IgD-negative memory B cell (primary cell): ENCODE measurements around the gene FAM174C. TPM values are rescaled to one million over a fixed set of nuclear protein-coding genes. Genes with fewer than 3 reads are reported as not detected.
"Not testable (repeated sequence)": the region's sequence is repeated elsewhere in the genome, so short reads cannot be mapped to it uniquely, and the experiment has no call there.

Experiments used
- H3K27ac Mint-ChIP-seq, 3 donors: one replicate each; pipeline ENCODE4 v1.8.0; 2020 to 2022; ENCODE audit warnings: mild to moderate bottlenecking in 3 of 3, mixed read lengths in 3 of 3, moderate library complexity in 1 of 3
- H3K27me3 Mint-ChIP-seq: one replicate; pipeline ENCODE4 v1.8.0; 2021; ENCODE audit warnings: mixed read lengths
- H3K36me3 Mint-ChIP-seq: one replicate; pipeline ENCODE4 v1.8.0; 2020; ENCODE audit warnings: mild to moderate bottlenecking, mixed read lengths
- H3K4me1 Mint-ChIP-seq, 3 donors: one replicate each; pipeline ENCODE4 v1.8.0; 2020 to 2022; ENCODE audit warnings: mixed read lengths in 3 of 3, mild to moderate bottlenecking in 1 of 3
- H3K4me3 Mint-ChIP-seq, 4 donors: one replicate each; pipeline ENCODE4 v1.8.0; 2020 to 2022; ENCODE audit warnings: mild to moderate bottlenecking in 4 of 4, mixed read lengths in 4 of 4, moderate library complexity in 3 of 4
- H3K9me3 Mint-ChIP-seq, 3 donors: one replicate each; pipeline ENCODE4 v1.8.0; 2020 to 2021; ENCODE audit warnings: mixed read lengths in 3 of 3, mild to moderate bottlenecking in 1 of 3
- polyA plus RNA-seq: library from polyadenylated mRNA; unstranded; fragments of 300-500 nt; fragmentation: Illumina TruSeq; gene quantifications from one replicate; pipeline ENCODE4 v1.2.3, GENCODE V29; 2021

FAM174C gene
- polyA plus RNA-seq, 1 donor from 2014 or later = 115 TPM

GRCh38 chr19:1243768-1244692 lies 31.3 kb upstream of the FAM174C start:
- H3K27ac Mint-ChIP-seq = peak overlapping the region; percentile 83 to 100 (median 87)
- peaks cover 2% of the 10 kb centered on the region for H3K36me3 Mint-ChIP-seq
- peaks cover 10 to 19% (median 11%) of the 10 kb centered on the region in 3 donors for H3K4me1 Mint-ChIP-seq
- H3K4me3 Mint-ChIP-seq = peak overlapping the region; percentile 80 to 96 (median 90)
- H3K9me3 Mint-ChIP-seq = no peaks in the 10 kb centered on the region
- peaks cover 2% of the 10 kb centered on the region for H3K27me3 Mint-ChIP-seq

- Mint-ChIP-seq H3K4me1 (peaks cover 8 to 17% (median 14%) of the 10 kb centered on the region in 3 donors), H3K9me3 (no peaks in the 10 kb centered on the region), H3K27me3 (peaks cover 2% of the 10 kb centered on the region), H3K36me3 (peaks cover 2% of the 10 kb centered on the region), H3K4me3 (peak overlapping the region; percentile 80 to 96 (median 90)), H3K27ac (peak overlapping the region; percentile 83 to 100 (median 87))
Observed at GRCh38 chr19:1244693-1245451, 30.5 kb upstream of the FAM174C start.

- peak overlapping the region in 1 of 3 donors; percentile 89 for H3K27ac Mint-ChIP-seq
- H3K36me3 Mint-ChIP-seq = peaks cover 2% of the 10 kb centered on the region
- H3K4me3 Mint-ChIP-seq = peak overlapping the region in 1 of 4 donors; percentile 76
- H3K4me1 Mint-ChIP-seq = peaks cover 8 to 17% (median 14%) of the 10 kb centered on the region in 3 donors
- peaks cover 2% of the 10 kb centered on the region for H3K27me3 Mint-ChIP-seq
- H3K9me3 Mint-ChIP-seq = no peaks in the 10 kb centered on the region
Observed at GRCh38 chr19:1245494-1246264, 29.7 kb upstream of the FAM174C start.

- H3K4me1 Mint-ChIP-seq = peaks cover 6 to 15% (median 12%) of the 10 kb centered on the region in 3 donors
- H3K27ac Mint-ChIP-seq = peak overlapping the region in 2 of 3 donors; percentile 71 to 89
- H3K4me3 Mint-ChIP-seq = peak overlapping the region in 3 of 4 donors; percentile 17 to 76 (median 71)
- H3K27me3 Mint-ChIP-seq, H3K36me3 Mint-ChIP-seq, H3K9me3 Mint-ChIP-seq: not testable (repeated sequence)
Observed at GRCh38 chr19:1246265-1247087, 28.9 kb upstream of the FAM174C start.

- Mint-ChIP-seq H3K36me3 (no peaks in the 10 kb centered on the region), H3K4me1 (peaks cover 4 to 13% (median 9%) of the 10 kb centered on the region in 3 donors), H3K27me3 (no peaks in the 10 kb centered on the region), H3K4me3 (peak overlapping the region in 3 of 4 donors; percentile 30 to 88 (median 83)), H3K27ac (peak overlapping the region in 2 of 3 donors; percentile 63 to 100), H3K9me3 (no peaks in the 10 kb centered on the region)
Observed at GRCh38 chr19:1247748-1248138, 27.6 kb upstream of the FAM174C start.

- Mint-ChIP-seq H3K9me3 (no peaks in the 10 kb centered on the region), H3K4me1 (peaks cover 4 to 9% (median 8%) of the 10 kb centered on the region in 3 donors), H3K27me3 (no peaks in the 10 kb centered on the region), H3K4me3 (peak within 1 kb of the TSS; percentile 80 to 99 (median 88)), H3K27ac (peak within 1 kb of the TSS; percentile 88 to 100 (median 94)), H3K36me3 (no peaks in the 10 kb centered on the region)
Observed at GRCh38 chr19:1248139-1248785, 27.1 kb upstream of the FAM174C start, which contains the start of gene MIDN. Gene MIDN (plus strand): TSS chr19:1248583. CDS start chr19:1250297, 1,714 bp downstream.

GRCh38 chr19:1248786-1249297 lies 26.5 kb upstream of the FAM174C start:
- H3K36me3 Mint-ChIP-seq = no peaks in the 10 kb centered on the region
- no peaks in the 10 kb centered on the region for H3K9me3 Mint-ChIP-seq
- peak overlapping the region; percentile 80 to 88 (median 85) for H3K4me3 Mint-ChIP-seq
- H3K4me1 Mint-ChIP-seq = peaks cover 4 to 10% (median 9%) of the 10 kb centered on the region in 3 donors
- H3K27ac Mint-ChIP-seq = peak overlapping the region; percentile 57 to 100 (median 78)
- H3K27me3 Mint-ChIP-seq = no peaks in the 10 kb centered on the region

GRCh38 chr19:1249298-1249989 lies 25.9 kb upstream of the FAM174C start:
- Mint-ChIP-seq H3K4me1 (peaks cover 4 to 10% (median 8%) of the 10 kb centered on the region in 3 donors), H3K9me3 (no peaks in the 10 kb centered on the region), H3K36me3 (no peaks in the 10 kb centered on the region), H3K4me3 (peak overlapping the region; percentile 85 to 99 (median 94)), H3K27me3 (no peaks in the 10 kb centered on the region), H3K27ac (peak overlapping the region; percentile 94 to 100 (median 94))

GRCh38 chr19:1249990-1250436 lies 25.3 kb upstream of the FAM174C start:
- Mint-ChIP-seq H3K36me3 (peaks cover 1% of the 10 kb centered on the region), H3K4me3 (peak overlapping the region; percentile 85 to 99 (median 94)), H3K9me3 (no peaks in the 10 kb centered on the region), H3K27me3 (no peaks in the 10 kb centered on the region), H3K27ac (peak overlapping the region; percentile 94 to 100 (median 94)), H3K4me1 (peaks cover 5 to 8% (median 5%) of the 10 kb centered on the region in 3 donors)

- Mint-ChIP-seq H3K4me1 (peaks cover 5 to 8% (median 5%) of the 10 kb centered on the region in 3 donors), H3K36me3 (peaks cover 1% of the 10 kb centered on the region), H3K4me3 (peak overlapping the region; percentile 86 to 96 (median 94)), H3K27ac (peak overlapping the region in 2 of 3 donors; percentile 96 to 99), H3K27me3 (no peaks in the 10 kb centered on the region), H3K9me3 (no peaks in the 10 kb centered on the region)
Observed at GRCh38 chr19:1250437-1251260, 24.7 kb upstream of the FAM174C start.

- peaks cover 3 to 5% (median 4%) of the 10 kb centered on the region in 3 donors for H3K4me1 Mint-ChIP-seq
- H3K27ac Mint-ChIP-seq = peak overlapping the region; percentile 92 to 99 (median 96)
- H3K27me3 Mint-ChIP-seq = no peaks in the 10 kb centered on the region
Observed at GRCh38 chr19:1251330-1252220, 23.8 kb upstream of the FAM174C start.

More at GRCh38 chr19:1251330-1252220, 23.8 kb upstream of the FAM174C start:
- peak overlapping the region; percentile 86 to 96 (median 94) for H3K4me3 Mint-ChIP-seq
- peaks cover 1% of the 10 kb centered on the region for H3K36me3 Mint-ChIP-seq
- no peaks in the 10 kb centered on the region for H3K9me3 Mint-ChIP-seq
